Hepatocyte (in vitro differentiated cells): ENCODE data around the gene CHFR.

Experiments
- EZH2 ChIP-seq: fragments of 200-600 bp; sonication (generic); IDR thresholded peaks from 2 replicates; pipeline ENCODE4 v1.6.1; 2016; ENCODE audit warnings: antibody characterized with exemption, mild to moderate bottlenecking, borderline replicate concordance
- TF ChIP-seq, protein P1 (sequence below): fragments of 200-600 bp; sonication (generic); IDR thresholded peaks from 2 replicates; pipeline ENCODE4 v1.5.1; 2016; ENCODE audit warnings: antibody characterized with exemption, mild to moderate bottlenecking; ENCODE audit not compliant: poor library complexity

DNA sequence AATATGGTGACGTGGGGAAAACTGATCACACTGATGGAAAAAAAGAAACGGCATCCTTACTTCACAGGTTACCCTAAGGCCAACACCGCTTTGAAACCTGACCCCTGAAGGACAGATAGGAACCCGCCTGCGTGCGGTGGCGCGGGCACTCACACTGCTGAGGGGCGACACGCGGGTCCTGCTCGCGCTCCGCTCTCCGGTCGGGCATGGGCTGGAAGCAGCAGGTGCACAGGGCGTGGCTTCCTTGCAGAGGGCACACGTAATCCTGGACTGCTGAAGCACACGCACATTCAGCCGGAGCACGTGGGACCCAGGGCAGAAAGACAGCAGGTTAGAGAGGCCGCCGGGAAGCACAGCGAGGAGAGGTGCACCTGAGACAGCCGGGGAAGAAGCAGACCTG is 35.9 kb downstream of the CHFR start:
- TF ChIP-seq, protein P1, sequence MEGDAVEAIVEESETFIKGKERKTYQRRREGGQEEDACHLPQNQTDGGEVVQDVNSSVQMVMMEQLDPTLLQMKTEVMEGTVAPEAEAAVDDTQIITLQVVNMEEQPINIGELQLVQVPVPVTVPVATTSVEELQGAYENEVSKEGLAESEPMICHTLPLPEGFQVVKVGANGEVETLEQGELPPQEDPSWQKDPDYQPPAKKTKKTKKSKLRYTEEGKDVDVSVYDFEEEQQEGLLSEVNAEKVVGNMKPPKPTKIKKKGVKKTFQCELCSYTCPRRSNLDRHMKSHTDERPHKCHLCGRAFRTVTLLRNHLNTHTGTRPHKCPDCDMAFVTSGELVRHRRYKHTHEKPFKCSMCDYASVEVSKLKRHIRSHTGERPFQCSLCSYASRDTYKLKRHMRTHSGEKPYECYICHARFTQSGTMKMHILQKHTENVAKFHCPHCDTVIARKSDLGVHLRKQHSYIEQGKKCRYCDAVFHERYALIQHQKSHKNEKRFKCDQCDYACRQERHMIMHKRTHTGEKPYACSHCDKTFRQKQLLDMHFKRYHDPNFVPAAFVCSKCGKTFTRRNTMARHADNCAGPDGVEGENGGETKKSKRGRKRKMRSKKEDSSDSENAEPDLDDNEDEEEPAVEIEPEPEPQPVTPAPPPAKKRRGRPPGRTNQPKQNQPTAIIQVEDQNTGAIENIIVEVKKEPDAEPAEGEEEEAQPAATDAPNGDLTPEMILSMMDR, result no peak
- TF ChIP-seq EZH2, result no peak
